Lower leg skin (tissue), 3 donors: ENCODE data around the gene OR2B6.

Experiments used
- CTCF ChIP-seq, 3 donors: fragments of 450-650 bp; IDR thresholded peaks; one replicate each; pipeline ENCODE4 v1.5.1; 2016; ENCODE audit warnings: antibody characterized with exemption in 3 of 3, mild to moderate bottlenecking in 3 of 3, moderate library complexity in 2 of 3
- POLR2A ChIP-seq, 2 donors: fragments of 450-650 bp; IDR thresholded peaks; one replicate each; pipeline ENCODE4 v1.6.1; 2016 to 2017; ENCODE audit warnings: antibody characterized with exemption in 2 of 2, mild to moderate bottlenecking in 1 of 2, moderate library complexity in 1 of 2

- no peak for TF ChIP-seq CTCF (IDR thresholded peaks at IDR 0.05)
- no peak for TF ChIP-seq POLR2A (IDR thresholded peaks at IDR 0.05)
Observed at GRCh38 chr6:27940766-27941165, 16.3 kb upstream of the OR2B6 start.
